Cardiac fibroblast (primary cell): Measurements from ENCODE around the gene FOLR1.
"Not testable (repeated sequence)": the region's sequence is repeated elsewhere in the genome, so short reads cannot be mapped to it uniquely, and the experiment has no call there.

Source experiments
- DNase-seq, 2 donors: peaks; one replicate each; pipeline versions ENCODE4 v3.0.0 to v3.0.0-alpha.2; 2010; ENCODE audit warnings: low read depth in 2 of 2
- H3K4me3 ChIP-seq, 2 donors: replicated peaks in 1 of 2; 1 replicate in 1 of 2; 2 replicates in 1 of 2; pipeline ENCODE4 v1.5.1; 2011; ENCODE audit warnings: low read depth in 2 of 2, low read length in 2 of 2, mild to moderate bottlenecking in 2 of 2, moderate library complexity in 1 of 2
- CTCF ChIP-seq: IDR thresholded peaks from one replicate; pipeline ENCODE4 v1.5.1; 2011; ENCODE audit warnings: low read depth, mild to moderate bottlenecking, low read length, inconsistent platforms

Gene FOLR1

DNA sequence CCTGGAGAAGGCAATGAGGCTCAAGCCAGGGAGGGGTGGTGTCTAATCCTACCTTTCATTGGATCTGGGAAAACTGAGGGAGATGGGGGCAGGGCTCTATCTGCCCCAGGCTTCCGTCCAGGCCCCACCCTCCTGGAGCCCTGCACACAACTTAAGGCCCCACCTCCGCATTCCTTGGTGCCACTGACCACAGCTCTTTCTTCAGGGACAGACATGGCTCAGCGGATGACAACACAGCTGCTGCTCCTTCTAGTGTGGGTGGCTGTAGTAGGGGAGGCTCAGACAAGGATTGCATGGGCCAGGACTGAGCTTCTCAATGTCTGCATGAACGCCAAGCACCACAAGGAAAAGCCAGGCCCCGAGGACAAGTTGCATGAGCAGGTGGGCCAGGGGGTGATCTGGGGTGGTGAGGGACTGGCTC lies at the start of gene FOLR1:
Gene FOLR1 (plus strand): TSS at position 180 of the 421 bp plus-strand sequence. CDS start 34 bp downstream, at position 214.
- no peak for DNase-seq

GRCh38 chr11:72142543-72142942 lies 49.4 kb upstream of the FOLR1 start:
- DNase-seq: not testable (repeated sequence)

More for the DNA sequence above, at the start of gene FOLR1:
- no peak for TF ChIP-seq CTCF
- no peak within 1 kb of the TSS for H3K4me3 ChIP-seq

GRCh38 chr11:72144807-72145565 lies 47.0 kb upstream of the FOLR1 start:
- DNase-seq: peak; percentile 32 to 80
- no peak overlapping the region for H3K4me3 ChIP-seq
- TF ChIP-seq CTCF: no peak

More at GRCh38 chr11:72142543-72142942, 49.4 kb upstream of the FOLR1 start:
- H3K4me3 ChIP-seq: not testable (repeated sequence)

GRCh38 chr11:72146625-72147024 lies 45.3 kb upstream of the FOLR1 start:
- H3K4me3 ChIP-seq: no peak overlapping the region
- no peak for DNase-seq
- no peak for TF ChIP-seq CTCF

- H3K4me3 ChIP-seq: no peak overlapping the region
- no peak for TF ChIP-seq CTCF
- no peak for DNase-seq
Observed at GRCh38 chr11:72150882-72151281, 41.1 kb upstream of the FOLR1 start.

GRCh38 chr11:72153874-72154273 lies 38.1 kb upstream of the FOLR1 start:
- not testable (repeated sequence) for H3K4me3 ChIP-seq, DNase-seq

DNA sequence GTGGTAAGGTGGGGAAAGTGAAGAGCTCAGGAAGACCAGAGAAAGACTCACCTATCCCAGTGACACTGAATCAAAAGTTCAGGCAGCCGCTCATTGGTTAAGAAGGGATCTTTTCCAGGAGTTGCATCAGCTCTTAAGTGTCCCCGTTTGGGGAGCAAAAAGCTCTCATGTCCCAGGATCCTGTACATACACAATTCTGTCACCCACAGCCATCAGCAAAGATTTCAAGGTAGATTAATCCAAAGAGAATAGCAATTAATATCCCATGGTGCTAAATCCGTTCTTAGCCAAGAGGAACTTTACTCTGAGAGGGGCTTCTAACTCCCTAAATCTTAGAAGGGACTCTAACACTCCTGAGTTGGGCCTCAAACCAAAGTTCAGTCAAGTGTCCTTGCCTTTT lies 37.1 kb upstream of the FOLR1 start:
- no peak overlapping the region for H3K4me3 ChIP-seq
- no peak for TF ChIP-seq CTCF
- no peak for DNase-seq

DNA sequence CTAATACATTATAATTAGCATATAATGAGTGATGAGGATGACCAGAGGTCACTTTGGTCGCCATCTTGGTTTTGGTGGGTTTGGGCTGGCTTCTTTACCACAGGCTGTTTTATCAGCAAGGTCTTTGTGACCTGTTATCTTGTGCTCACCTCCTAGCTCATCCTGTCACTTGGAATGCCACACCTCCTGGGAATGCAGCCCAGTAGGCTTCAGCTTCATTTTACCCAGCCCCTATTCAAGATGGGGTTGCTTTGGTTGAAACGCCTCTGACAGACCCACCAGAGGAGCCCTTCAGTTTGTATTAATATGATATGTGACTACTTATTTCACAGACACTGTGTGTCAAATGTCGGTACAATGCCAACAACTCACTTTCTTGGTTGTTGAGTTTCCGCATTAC lies 36.2 kb upstream of the FOLR1 start:
- H3K4me3 ChIP-seq: no peak overlapping the region
- DNase-seq: no peak
- no peak for TF ChIP-seq CTCF
